SK-N-SH (cell line): Measurements from ENCODE around the gene FKBP9. TPM values are rescaled to one million over a fixed set of nuclear protein-coding genes. Genes with fewer than 3 reads are reported as not detected.

Experiments used
- CTCF ChIA-PET: fragments of 300-600, 350-600 bp; formaldehyde crosslinking; extraction: SDS; loops from one replicate; lab custom pipeline; 2021; lab: Yijun Ruan, JAX
- POLR2A ChIA-PET: fragments of 350-600 bp; sonication (Branson Sonifier 250); formaldehyde crosslinking; extraction: SDS; loops from one replicate; lab custom pipeline; 2020; ENCODE audit warnings: antibody characterized with exemption, inconsistent platforms; lab: Yijun Ruan, JAX
- DNase-seq: peaks from one replicate; pipeline ENCODE4 v3.0.0; 2012
- H2AFZ ChIP-seq: fragments of 200-600 bp; sonication (generic); 2 replicates; pipeline ENCODE4 v1.8.1; 2016; ENCODE audit warnings: antibody characterized with exemption, mild to moderate bottlenecking, low read depth
- H3F3A ChIP-seq: fragments of 200-600 bp; sonication (generic); replicated peaks from 2 replicates; pipeline ENCODE3; 2016; ENCODE audit warnings: antibody characterized with exemption, mild to moderate bottlenecking; ENCODE audit not compliant: insufficient read depth
- H3K27ac ChIP-seq, 2 experiments: fragments of 200-500 bp in 1 of 2; fragments of 200-600 bp in 1 of 2; sonication (Bioruptor generic) in 1 of 2; sonication (generic), shearing (Covaris generic) in 1 of 2; 2 replicates each; pipeline versions ENCODE4 v1.5.1 to v1.6.1; 2014 to 2016; ENCODE audit warnings: low read depth in 2 of 2, inconsistent platforms in 1 of 2, low read length in 1 of 2, mild to moderate bottlenecking in 1 of 2, mixed read lengths in 1 of 2
- H3K27me3 ChIP-seq: fragments of 200-600 bp; sonication (generic), shearing (Covaris generic); 2 replicates; pipeline ENCODE4 v1.6.1; 2016; ENCODE audit warnings: mixed run types; ENCODE audit not compliant: insufficient read depth
- H3K36me3 ChIP-seq, 2 experiments: fragments of 200-500 bp in 1 of 2; fragments of 200-600 bp in 1 of 2; sonication (Bioruptor generic) in 1 of 2; sonication (generic) in 1 of 2; replicated peaks in 1 of 2; 2 replicates each; pipeline versions ENCODE3 to v1.5.1; 2014 to 2016; ENCODE audit warnings: low read length in 1 of 2, mild to moderate bottlenecking in 1 of 2; ENCODE audit not compliant: insufficient read depth in 2 of 2, control insufficient read depth in 1 of 2
- H3K4me1 ChIP-seq, 2 experiments: fragments of 200-500 bp in 1 of 2; fragments of 200-600 bp in 1 of 2; sonication (Bioruptor generic) in 1 of 2; sonication (generic), shearing (Covaris generic) in 1 of 2; 2 replicates each; pipeline versions ENCODE4 v1.5.1 to v1.6.1; 2014 to 2016; ENCODE audit warnings: low read depth in 1 of 2, low read length in 1 of 2, mixed run types in 1 of 2; ENCODE audit not compliant: insufficient read depth in 2 of 2, control insufficient read depth in 1 of 2
- H3K4me2 ChIP-seq: fragments of 200-600 bp; sonication (generic), shearing (Covaris generic); 2 replicates; pipeline ENCODE4 v1.6.1; 2017; ENCODE audit warnings: mixed run types
- H3K4me3 ChIP-seq, 2 experiments: fragments of 200-500 bp in 1 of 2; fragments of 200-600 bp in 1 of 2; sonication (Bioruptor generic) in 1 of 2; sonication (generic), shearing (Covaris generic) in 1 of 2; 2 replicates each; pipeline versions ENCODE4 v1.5.1 to v1.8.1; 2014 to 2016; ENCODE audit warnings: low read depth in 2 of 2, inconsistent platforms in 1 of 2, low read length in 1 of 2, mild to moderate bottlenecking in 1 of 2, mixed read lengths in 1 of 2, moderate library complexity in 1 of 2
- H3K79me2 ChIP-seq: fragments of 200-600 bp; sonication (generic); 2 replicates; pipeline ENCODE4 v1.8.1; 2017; ENCODE audit warnings: mild to moderate bottlenecking; ENCODE audit not compliant: insufficient read depth
- H3K9ac ChIP-seq: fragments of 200-600 bp; sonication (generic); 2 replicates; pipeline ENCODE4 v1.6.1; 2017; ENCODE audit warnings: mixed run types
- H3K9me2 ChIP-seq: fragments of 200-600 bp; sonication (generic); 2 replicates; pipeline ENCODE4 v1.6.1; 2017; ENCODE audit warnings: mixed run types
- H3K9me3 ChIP-seq: fragments of 200-600 bp; sonication (generic); 2 replicates; pipeline ENCODE4 v1.6.1; 2017; ENCODE audit warnings: mixed run types, mild to moderate bottlenecking, moderate library complexity
- H4K20me1 ChIP-seq: fragments of 200-600 bp; sonication (generic); 2 replicates; pipeline ENCODE4 v1.6.1; 2017; ENCODE audit warnings: mild to moderate bottlenecking, mixed run types; ENCODE audit not compliant: insufficient read depth
- CTCF ChIP-seq: fragments of 200-600 bp; sonication (generic); IDR thresholded peaks from 2 replicates; pipeline ENCODE4 v1.6.1; 2017; ENCODE audit warnings: antibody characterized with exemption, mild to moderate bottlenecking, moderate library complexity
- EP300 ChIP-seq, 2 experiments: IDR thresholded peaks; 2 replicates each; pipeline versions ENCODE4 v1.4.0 to v1.6.1; 2012; ENCODE audit warnings: borderline replicate concordance in 1 of 2, low read depth in 1 of 2, low read length in 1 of 2
- EZH2phosphoT487 ChIP-seq: fragments of 200-600 bp; sonication (generic); IDR thresholded peaks from 2 replicates; pipeline ENCODE4 v1.6.1; 2017; ENCODE audit warnings: low read depth, mixed run types, mild to moderate bottlenecking, antibody characterized with exemption, moderate library complexity, borderline replicate concordance
- FOXM1 ChIP-seq: IDR thresholded peaks from 2 replicates; pipeline ENCODE4 v1.4.0; 2012; ENCODE audit warnings: low read depth, mild to moderate bottlenecking
- GABPA ChIP-seq: IDR thresholded peaks from 2 replicates; pipeline ENCODE4 v1.4.0; 2012; ENCODE audit warnings: low read depth, mild to moderate bottlenecking
- MEF2A ChIP-seq: IDR thresholded peaks from 2 replicates; pipeline ENCODE4 v1.4.0; 2012; ENCODE audit warnings: low read depth, borderline replicate concordance
- MXI1 ChIP-seq: IDR thresholded peaks from 2 replicates; pipeline ENCODE4 v1.6.1; 2012; ENCODE audit warnings: mild to moderate bottlenecking, low read depth, low read length, improper control_type of control experiment
- NFIC ChIP-seq: IDR thresholded peaks from 2 replicates; pipeline ENCODE4 v1.4.0; 2012; ENCODE audit warnings: borderline replicate concordance
- PBX3 ChIP-seq: IDR thresholded peaks from 2 replicates; pipeline ENCODE4; 2012
- RAD21 ChIP-seq: IDR thresholded peaks from 2 replicates; pipeline ENCODE4 v1.6.1; 2012; ENCODE audit warnings: mild to moderate bottlenecking, low read length
- RFX5 ChIP-seq: IDR thresholded peaks from 2 replicates; pipeline ENCODE4 v1.6.1; 2012; ENCODE audit warnings: mild to moderate bottlenecking, improper control_type of control experiment, low read length
- SMC3 ChIP-seq: IDR thresholded peaks from 2 replicates; pipeline ENCODE4 v1.6.1; 2012; ENCODE audit warnings: low read depth, low read length, improper control_type of control experiment
- TAF1 ChIP-seq: IDR thresholded peaks from 2 replicates; pipeline ENCODE4 v1.6.1; 2012; ENCODE audit warnings: low read depth, mild to moderate bottlenecking, low read length, moderate library complexity, borderline replicate concordance
- USF1 ChIP-seq: IDR thresholded peaks from 2 replicates; pipeline ENCODE4 v1.4.0; 2012; ENCODE audit warnings: low read depth, borderline replicate concordance
- ZBTB33 ChIP-seq: IDR thresholded peaks from 2 replicates; pipeline ENCODE4 v1.4.0; 2012; ENCODE audit warnings: low read depth, borderline replicate concordance
- WGBS: methylation state at CpG from one replicate; pipeline ENCODE4 v1.1.6; 2017; ENCODE audit warnings: low lambda C conversion rate; 5-methylcytosine and 5-hydroxymethylcytosine counted together
- polyA plus RNA-seq, 3 experiments: library from polyadenylated mRNA; depleted of rRNA; stranded (reverse); fragments of >200 nt; gene quantifications; 2 replicates each; pipeline ENCODE4 v1.2.3, GENCODE V29; 2012

FKBP9 gene
- polyA plus RNA-seq, 1 of the 3 experiments (the other 2 are of a cell fraction) = 211 TPM

- TF ChIP-seq CTCF (no peak), GABPA (no peak), MEF2A (no peak), SMC3 (no peak)
- TF ChIP-seq, all 33 proteins: peak for 0
Observed at GRCh38 chr7:33044401-33044718, 87.1 kb downstream of the FKBP9 start (continued).

- no peak overlapping the region for H2AFZ ChIP-seq
- no peak for DNase-seq
- no peak for TF ChIP-seq SMC3
- no peak for TF ChIP-seq MXI1
- TF ChIP-seq ZBTB33 = no peak
- no peak for TF ChIP-seq USF1
- TF ChIP-seq RAD21 = no peak
- TF ChIP-seq NFIC = no peak
- TF ChIP-seq PBX3 = no peak
- TF ChIP-seq EP300 (IDR thresholded peaks at IDR 0.05; ENCODE audit: borderline replicate concordance in 1 of 2, low read depth in 1 of 2, low read length in 1 of 2) = no peak
- no peak for TF ChIP-seq TAF1
- TF ChIP-seq RFX5 = no peak
- TF ChIP-seq FOXM1 = no peak
- no peak for TF ChIP-seq EZH2phosphoT487
- H3K36me3 ChIP-seq = no peaks in the 10 kb centered on the region
- H3K4me1 ChIP-seq = peaks cover 11 to 26% of the 10 kb centered on the region in 2 experiments; a peak in 3 of 4 replicates
- H3K79me2 ChIP-seq = peaks cover 99% of the 10 kb centered on the region
- no peaks in the 10 kb centered on the region for H3K9me3 ChIP-seq
- H3K27me3 ChIP-seq = no peaks in the 10 kb centered on the region
- 41% methylated on average over 2 of the region's 2 CpGs for WGBS
- H3K9me2 ChIP-seq = no peaks in the 10 kb centered on the region
- H4K20me1 ChIP-seq = peaks cover 6% of the 10 kb centered on the region; the same call in 1 of the 2 replicates
- ChIA-PET POLR2A (no interaction called here), CTCF (interaction anchor here (1.1 kb wide), 1 partner anchor 99 kb away, joined by 4 read pairs; no protein-coding TSS in a partner anchor)
- H3K27ac ChIP-seq = no peak overlapping the region
- peaks cover 12% of the 10 kb centered on the region for H3F3A ChIP-seq
- no peak overlapping the region for H3K4me2 ChIP-seq
- no peak overlapping the region for H3K4me3 ChIP-seq
- H3K9ac ChIP-seq = no peak overlapping the region
Observed at GRCh38 chr7:33044986-33045385, 87.7 kb downstream of the FKBP9 start.
